Muscle of back (tissue), 13 donors: ENCODE results near the gene SLFNL1. TPM values are rescaled to one million over a fixed set of nuclear protein-coding genes. Genes with fewer than 3 reads are reported as not detected.

Experiments
- DNase-seq, 3 donors: peaks; one replicate each; pipeline versions ENCODE4 v3.0.0 to v3.0.0-alpha.2; 2013
- long read RNA-seq, 9 donors: transcript quantifications; one replicate each; lab custom pipeline, GENCODE V29; 2026
- polyA plus RNA-seq, 10 donors: library from polyadenylated mRNA; unstranded; fragments of 120-200 nt; gene quantifications; one replicate each; pipeline ENCODE4 v1.2.1, GENCODE V29; 2013; ENCODE audit not compliant: insufficient read length in 10 of 10

SLFNL1 gene
- under 1 TPM; 0.32 to 0.92 (median 0.45) TPM for polyA plus RNA-seq
- long read RNA-seq, donor 1: 0 reads
- long read RNA-seq, donor 2: 0 reads
- long read RNA-seq, donor 3: 0 reads
- long read RNA-seq, donor 4: 0 reads
- long read RNA-seq, donor 5: 0 reads
- long read RNA-seq, donor 6: 0 reads
- long read RNA-seq, donor 7: 0 reads
- long read RNA-seq, donor 8: 0 reads
- long read RNA-seq, donor 9: 0 reads

- no peak for DNase-seq
Measured at GRCh38 chr1:41021526-41022308, at the start of gene SLFNL1. Gene SLFNL1 (minus strand): TSS chr1:41021725. CDS start chr1:41020660, 1,065 bp downstream.

- DNase-seq: no peak
Measured at GRCh38 chr1:41056907-41057306, 35.4 kb upstream of the SLFNL1 start.

GRCh38 chr1:41053316-41053715 lies 31.8 kb upstream of the SLFNL1 start:
- peak in 1 of 3 donors; percentile 26 for DNase-seq

GRCh38 chr1:41051022-41051421 lies 29.5 kb upstream of the SLFNL1 start:
- DNase-seq: no peak

GRCh38 chr1:41048540-41048939 lies 27.0 kb upstream of the SLFNL1 start:
- no peak for DNase-seq

GRCh38 chr1:41046347-41046775 lies 24.8 kb upstream of the SLFNL1 start:
- no peak for DNase-seq

GRCh38 chr1:41045740-41046139 lies 24.2 kb upstream of the SLFNL1 start:
- peak; percentile 16 to 29 (median 22) for DNase-seq

- no peak for DNase-seq
Measured at GRCh38 chr1:41044187-41044586, 22.7 kb upstream of the SLFNL1 start.

GRCh38 chr1:41041614-41042270 lies 20.2 kb upstream of the SLFNL1 start:
- no peak for DNase-seq

- no peak for DNase-seq
Measured at GRCh38 chr1:41038110-41038509, 16.6 kb upstream of the SLFNL1 start.

- DNase-seq: no peak
Measured at GRCh38 chr1:41037116-41037903, 15.8 kb upstream of the SLFNL1 start.

- DNase-seq: no peak
Measured at GRCh38 chr1:41033272-41033671, 11.7 kb upstream of the SLFNL1 start.

GRCh38 chr1:41032147-41032546 lies 10.6 kb upstream of the SLFNL1 start:
- no peak for DNase-seq

GRCh38 chr1:41030872-41031616 lies 9.5 kb upstream of the SLFNL1 start:
- no peak for DNase-seq

GRCh38 chr1:41028034-41028642 lies 6.6 kb upstream of the SLFNL1 start:
- DNase-seq: no peak

GRCh38 chr1:41025979-41026819 lies 4.7 kb upstream of the SLFNL1 start:
- no peak for DNase-seq

GRCh38 chr1:41024953-41025352 lies 3.4 kb upstream of the SLFNL1 start:
- DNase-seq: no peak

GRCh38 chr1:41023279-41023990 lies 1.9 kb upstream of the SLFNL1 start:
- no peak for DNase-seq

- DNase-seq: no peak
Measured at GRCh38 chr1:41022424-41022823, 899 bp upstream of the SLFNL1 start.
